Ovary (tissue), 3 donors: ENCODE measurements around the gene ICA1L.

Experiments used
- CTCF ChIP-seq, 3 donors: fragments of 450-650 bp in 2 of 3; fragments of 200-600 bp in 1 of 3; IDR thresholded peaks; one replicate each; pipeline versions ENCODE4 v1.5.1 to v1.8.0; 2016 to 2022; ENCODE audit warnings: antibody characterized with exemption in 3 of 3, mild to moderate bottlenecking in 1 of 3
- EP300 ChIP-seq: sonication (generic); formaldehyde crosslinking; IDR thresholded peaks from one replicate; pipeline ENCODE4 v1.6.1; 2017; ENCODE audit warnings: antibody characterized with exemption
- POLR2A ChIP-seq: fragments of 450-650 bp; IDR thresholded peaks from one replicate; pipeline ENCODE4 v1.6.1; 2017; ENCODE audit warnings: antibody characterized with exemption, mild to moderate bottlenecking, moderate library complexity
- donor health status: DM: no; HTN: no; CAD: no.

GRCh38 chr2:202764991-202765390 lies 106.6 kb downstream of the ICA1L start:
- TF ChIP-seq CTCF (IDR thresholded peaks at IDR 0.05) = no peak
- TF ChIP-seq POLR2A = no peak
- no peak for TF ChIP-seq EP300
